Caco-2 (cell line): Measurements from ENCODE around the gene TMEM82. TPM values are rescaled to one million over a fixed set of nuclear protein-coding genes. Genes with fewer than 3 reads are reported as not detected.

Source experiments
- BruUV-seq: library from RNA; stranded (reverse); fragments of 400-500 nt; replicated peaks from 2 replicates; lab custom pipeline; 2021; lab: Mats Ljungman, UMichigan
- CTCF ChIA-PET: fragments of 300-600 bp; sonication (Branson Sonifier 250); formaldehyde crosslinking; loops from one replicate; lab custom pipeline; 2022; ENCODE audit warnings: antibody characterized with exemption; lab: Charles Lee
- POLR2A ChIA-PET: fragments of 300-600 bp; sonication (Branson Sonifier 250); formaldehyde crosslinking; loops from one replicate; lab custom pipeline; 2022; ENCODE audit warnings: antibody characterized with exemption; lab: Charles Lee
- DNase-seq, 2 experiments: peaks; one replicate each; pipeline versions ENCODE4 v3.0.0 to v3.0.0-alpha.2; 2020 to 2022
- H3K27me3 ChIP-seq: replicated peaks from 2 replicates; pipeline ENCODE4 v1.6.0; 2011; ENCODE audit warnings: low read length; ENCODE audit not compliant: control insufficient read depth, insufficient read depth
- H3K36me3 ChIP-seq: 2 replicates; pipeline ENCODE4 v1.5.1; 2011; ENCODE audit warnings: low read length; ENCODE audit not compliant: control insufficient read depth, insufficient read depth
- H3K4me1 ChIP-seq: fragments of 250-450 bp; sonication (Bioruptor Pico); 2 replicates; pipeline ENCODE4 v1.5.1; 2020; ENCODE audit warnings: mild to moderate bottlenecking
- H3K4me3 ChIP-seq: 2 replicates; pipeline ENCODE4 v1.5.1; 2011; ENCODE audit warnings: low read depth, mild to moderate bottlenecking, control low read depth, low read length
- H3K9me3 ChIP-seq: fragments of 250-450 bp; sonication (Bioruptor Pico); 2 replicates; pipeline ENCODE4 v1.5.1; 2020; ENCODE audit warnings: mild to moderate bottlenecking, moderate library complexity
- H3K27ac Mint-ChIP-seq: one replicate; pipeline ENCODE4 v1.8.0; 2022; ENCODE audit warnings: mixed read lengths; ENCODE audit not compliant: unreplicated experiment
- H3K27me3 Mint-ChIP-seq: one replicate; pipeline ENCODE4 v1.8.0; 2022; ENCODE audit warnings: mixed read lengths; ENCODE audit not compliant: insufficient read depth, unreplicated experiment
- H3K36me3 Mint-ChIP-seq: one replicate; pipeline ENCODE4 v1.8.0; 2022; ENCODE audit warnings: mild to moderate bottlenecking, mixed read lengths; ENCODE audit not compliant: insufficient read depth, unreplicated experiment
- H3K4me1 Mint-ChIP-seq: one replicate; pipeline ENCODE4 v1.8.0; 2022; ENCODE audit warnings: low read depth, mixed read lengths; ENCODE audit not compliant: unreplicated experiment
- H3K4me3 Mint-ChIP-seq: one replicate; pipeline ENCODE4 v1.8.0; 2022; ENCODE audit warnings: mild to moderate bottlenecking, moderate library complexity, mixed read lengths; ENCODE audit not compliant: unreplicated experiment
- H3K9me3 Mint-ChIP-seq: one replicate; pipeline ENCODE4 v1.8.0; 2022; ENCODE audit warnings: mixed read lengths; ENCODE audit not compliant: unreplicated experiment
- CTCF ChIP-seq, 2 experiments: fragments of 200-600 bp in 1 of 2; IDR thresholded peaks; 1 replicate in 1 of 2; 2 replicates in 1 of 2; pipeline versions ENCODE4 v1.5.1 to v1.8.0; 2011 to 2022; ENCODE audit warnings: antibody characterized with exemption in 1 of 2, control low read depth in 1 of 2, inconsistent platforms in 1 of 2, low read depth in 1 of 2, low read length in 1 of 2, mild to moderate bottlenecking in 1 of 2, moderate library complexity in 1 of 2; ENCODE audit not compliant: insufficient read depth in 1 of 2, severe bottlenecking in 1 of 2, unreplicated experiment in 1 of 2
- intact Hi-C: fragments of 100-400 bp; cut with micrococcal nuclease; formaldehyde crosslinking; loops from one replicate; pipeline ENCODE4 v1.10.0; 2022; ENCODE audit not compliant: unreplicated experiment
- total RNA-seq: library from RNA; stranded (reverse); gene quantifications from 2 replicates; pipeline ENCODE4 v1.2.3, GENCODE V29; 2022

TMEM82 gene
- total RNA-seq, 1 experiment from 2014 or later, result 3.5 TPM

DNA sequence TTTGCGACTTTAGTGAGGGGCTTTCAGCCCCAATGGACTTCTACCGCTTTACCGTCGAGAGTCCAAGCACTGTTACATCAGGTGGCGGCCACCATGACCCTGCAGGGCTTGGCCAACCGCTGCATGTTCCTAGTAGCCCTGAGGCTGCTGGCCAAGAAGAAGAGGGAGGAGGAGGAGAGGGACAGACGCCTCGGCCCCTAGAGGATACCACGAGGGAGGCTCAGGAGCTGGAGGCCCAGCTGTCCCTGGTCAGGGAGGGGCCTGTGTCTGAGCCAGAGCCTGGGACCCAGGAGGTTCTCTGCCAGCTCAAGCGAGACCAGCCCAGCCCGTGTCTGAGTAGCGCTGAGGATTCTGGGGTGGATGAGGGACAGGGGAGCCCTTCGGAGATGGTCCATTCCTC lies 14.9 kb upstream of the TMEM82 start:
- Mint-ChIP-seq H3K4me3 (no peak overlapping the region), H3K36me3 (peaks cover 14% of the 10 kb centered on the region), H3K27ac (no peak overlapping the region), H3K9me3 (no peaks in the 10 kb centered on the region), H3K27me3 (no peaks in the 10 kb centered on the region), H3K4me1 (peaks cover 6% of the 10 kb centered on the region)
- H3K36me3 ChIP-seq, result no peaks in the 10 kb centered on the region; the same call in 1 of the 2 replicates
- DNase-seq, result no peak
- ChIA-PET POLR2A (no interaction called here), CTCF (no interaction called here)
- no TSS peak for BruUV-seq
- intact Hi-C loops, result no loop called here
- H3K9me3 ChIP-seq, result no peaks in the 10 kb centered on the region
- H3K4me3 ChIP-seq, result no peak overlapping the region
- no peaks in the 10 kb centered on the region for H3K4me1 ChIP-seq
- TF ChIP-seq CTCF (IDR thresholded peaks at IDR 0.05; ENCODE audit: insufficient read depth in 1 of 2, low read depth in 1 of 2, low read length in 1 of 2, severe bottlenecking in 1 of 2, unreplicated experiment in 1 of 2), result no peak
- H3K27me3 ChIP-seq, result no peaks in the 10 kb centered on the region

- DNase-seq, result no peak
- Mint-ChIP-seq H3K4me1 (peaks cover 6% of the 10 kb centered on the region), H3K27me3 (no peaks in the 10 kb centered on the region), H3K9me3 (no peaks in the 10 kb centered on the region), H3K4me3 (no peak overlapping the region), H3K36me3 (peaks cover 19% of the 10 kb centered on the region), H3K27ac (no peak overlapping the region)
- H3K9me3 ChIP-seq, result no peaks in the 10 kb centered on the region
- no peak overlapping the region for H3K4me3 ChIP-seq
- no peaks in the 10 kb centered on the region for H3K4me1 ChIP-seq
- H3K36me3 ChIP-seq, result no peaks in the 10 kb centered on the region; the same call in 1 of the 2 replicates
- no TSS peak for BruUV-seq
- CTCF ChIA-PET, result no interaction called here
- POLR2A ChIA-PET, result no interaction called here
- H3K27me3 ChIP-seq, result no peaks in the 10 kb centered on the region
- intact Hi-C loops, result no loop called here
- no peak for TF ChIP-seq CTCF (IDR thresholded peaks at IDR 0.05; ENCODE audit: insufficient read depth in 1 of 2, low read depth in 1 of 2, low read length in 1 of 2, severe bottlenecking in 1 of 2, unreplicated experiment in 1 of 2)
Measured at GRCh38 chr1:15727866-15728534, 14.3 kb upstream of the TMEM82 start.

- Mint-ChIP-seq H3K27me3 (no peaks in the 10 kb centered on the region), H3K4me3 (no peak overlapping the region), H3K4me1 (peaks cover 6% of the 10 kb centered on the region), H3K9me3 (no peaks in the 10 kb centered on the region), H3K36me3 (peaks cover 27% of the 10 kb centered on the region), H3K27ac (no peak overlapping the region)
- Histone ChIP-seq H3K27me3 (no peaks in the 10 kb centered on the region), H3K4me3 (no peak overlapping the region), H3K4me1 (no peaks in the 10 kb centered on the region; the same call in 1 of the 2 replicates), H3K36me3 (no peaks in the 10 kb centered on the region), H3K9me3 (no peaks in the 10 kb centered on the region)
- ChIA-PET POLR2A (no interaction called here), CTCF (no interaction called here)
- BruUV-seq, result no TSS peak
- intact Hi-C loops, result no loop called here
- DNase-seq, result no peak
- no peak for TF ChIP-seq CTCF (IDR thresholded peaks at IDR 0.05; ENCODE audit: insufficient read depth in 1 of 2, low read depth in 1 of 2, low read length in 1 of 2, severe bottlenecking in 1 of 2, unreplicated experiment in 1 of 2)
Measured at GRCh38 chr1:15728937-15729657, 13.2 kb upstream of the TMEM82 start.
